Measurements from ENCODE around the gene ZNF25.

- TF ChIP-seq CTCF (IDR thresholded peaks at IDR 0.05) (no peak), POLR2A (IDR thresholded peaks at IDR 0.05) (no peak)
These were observed 41.7 kb downstream of the ZNF25 start for GRCh38 chr10:37934791-37935190.

Data from vagina (tissue), 2 donors.